ENCODE measurements around the gene SLC25A20. TPM values are rescaled to one million over a fixed set of nuclear protein-coding genes. Genes with fewer than 3 reads are reported as not detected.

SLC25A20 gene, protein sequence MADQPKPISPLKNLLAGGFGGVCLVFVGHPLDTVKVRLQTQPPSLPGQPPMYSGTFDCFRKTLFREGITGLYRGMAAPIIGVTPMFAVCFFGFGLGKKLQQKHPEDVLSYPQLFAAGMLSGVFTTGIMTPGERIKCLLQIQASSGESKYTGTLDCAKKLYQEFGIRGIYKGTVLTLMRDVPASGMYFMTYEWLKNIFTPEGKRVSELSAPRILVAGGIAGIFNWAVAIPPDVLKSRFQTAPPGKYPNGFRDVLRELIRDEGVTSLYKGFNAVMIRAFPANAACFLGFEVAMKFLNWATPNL
- 10 to 100 TPM; 23.6 to 29.3 TPM for total RNA-seq

DNA sequence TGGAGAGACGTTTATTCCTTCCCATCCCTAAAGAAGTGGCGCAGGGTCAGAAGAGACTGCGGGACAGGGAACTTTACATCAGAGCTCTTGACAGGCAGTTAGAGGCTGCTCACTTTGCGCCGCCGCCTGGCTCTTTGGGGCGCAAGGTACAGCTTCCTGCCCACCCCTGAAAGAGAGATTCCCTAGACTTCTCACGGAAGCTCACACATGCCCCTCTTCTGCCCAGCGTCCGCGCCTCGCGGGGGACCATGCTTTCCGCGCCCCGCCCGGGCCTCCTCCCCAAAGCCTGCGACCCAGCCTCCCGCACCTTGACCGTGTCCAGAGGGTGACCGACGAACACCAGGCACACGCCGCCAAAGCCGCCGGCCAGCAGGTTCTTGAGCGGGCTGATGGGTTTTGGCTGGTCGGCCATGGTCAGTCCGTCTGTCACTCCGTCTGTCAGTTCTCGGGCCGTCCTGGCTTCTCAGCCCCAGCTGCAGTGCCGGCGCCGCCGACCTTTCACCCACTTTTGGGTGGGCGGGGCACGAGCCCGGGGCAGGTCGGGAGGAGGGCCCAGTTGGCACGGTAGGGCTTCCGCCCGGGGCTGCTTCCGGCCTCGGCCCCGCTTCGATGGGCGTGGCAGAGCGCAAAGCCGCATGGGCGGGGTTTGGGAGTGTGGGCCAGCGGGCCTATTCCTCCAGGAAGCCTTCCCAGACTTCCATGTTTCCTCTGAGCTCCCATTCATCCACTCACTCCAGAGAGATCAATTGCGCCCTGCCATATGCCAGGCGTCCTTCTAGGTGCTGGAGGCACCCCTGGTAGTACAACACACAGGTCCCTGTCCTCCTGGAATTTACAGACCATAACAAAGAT lies at the start of gene SLC25A20:
Gene SLC25A20, minus strand, starts transcription at position 500 of the 852 bp plus-strand sequence. Its CDS starts 88 bp downstream, at position 412.
- DNase-seq (peak; percentile 95 to 97), ATAC-seq (replicated peaks in 1 of 2) (peak; percentile 98)
- no peaks in the 10 kb centered on the region for H3K9me3 Mint-ChIP-seq
- H3K4me1 Mint-ChIP-seq (ENCODE audit: low read depth) = peaks cover 41% of the 10 kb centered on the region
- H3K4me3 Mint-ChIP-seq = peak within 1 kb of the TSS; percentile 94 to 98
- H3K27me3 Mint-ChIP-seq (ENCODE audit: low read depth) = no peaks in the 10 kb centered on the region
- peak within 1 kb of the TSS; percentile 84 for H3K27ac Mint-ChIP-seq
- peaks cover 0 to 6% of the 10 kb centered on the region in 2 donors for H3K36me3 Mint-ChIP-seq (ENCODE audit: insufficient read depth in 2 of 2)

DNA sequence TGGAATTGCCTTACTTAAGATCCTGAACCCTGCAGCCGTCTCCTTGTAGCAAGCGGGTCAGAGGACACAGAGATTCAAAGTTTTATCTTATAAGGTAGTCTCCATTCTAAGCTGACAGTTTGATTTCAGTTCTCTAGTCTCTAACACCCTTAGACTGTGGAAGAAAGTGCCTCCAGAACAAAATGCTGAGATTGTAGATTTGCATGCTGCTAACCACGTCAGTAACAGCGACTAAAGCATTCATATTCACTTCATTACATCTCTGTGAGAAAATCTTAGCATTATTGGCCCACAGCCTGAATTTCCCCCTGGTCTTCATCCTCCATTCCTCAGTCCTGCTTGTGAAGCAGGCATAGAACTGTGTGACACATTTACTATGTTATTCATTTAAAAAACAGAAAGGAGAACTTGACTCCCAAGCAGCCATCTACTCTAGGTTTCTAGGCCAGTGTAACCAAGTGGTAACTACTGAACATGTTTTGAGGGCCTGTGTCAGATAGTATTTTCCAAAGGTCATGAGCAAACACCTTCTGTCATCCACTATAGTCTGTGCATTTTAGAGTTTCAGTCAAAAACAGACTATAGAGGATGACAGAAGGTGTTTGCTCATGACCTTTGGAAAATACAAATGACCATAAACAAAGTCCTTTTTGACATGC lies 47.3 kb upstream of the SLC25A20 start:
- peak in 1 of 2 donors; percentile 57 for ATAC-seq (replicated peaks in 1 of 2)
- H3K36me3 Mint-ChIP-seq (ENCODE audit: insufficient read depth in 2 of 2) = peaks cover 2 to 9% of the 10 kb centered on the region in 2 donors
- H3K4me3 Mint-ChIP-seq = peak overlapping the region in 1 of 2 donors; percentile 65

DNA sequence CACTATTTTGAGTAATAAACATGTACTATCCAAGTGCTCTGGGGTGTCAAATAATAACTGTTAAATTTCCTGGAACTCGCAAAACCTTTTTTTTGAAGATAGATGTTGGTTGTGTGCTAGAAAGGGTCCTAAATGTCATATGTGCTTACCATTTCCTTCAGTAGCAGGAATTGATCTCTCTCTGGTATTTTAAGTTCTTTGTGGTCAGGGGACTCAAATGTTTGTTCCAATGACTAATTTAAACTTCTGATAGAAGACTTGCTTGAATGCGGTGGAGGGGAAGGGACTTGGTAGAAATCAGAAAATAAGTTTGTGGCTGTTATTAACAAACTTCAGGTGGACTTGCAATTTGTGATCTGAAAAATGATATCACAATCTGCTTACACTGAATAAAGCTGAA lies 46.8 kb upstream of the SLC25A20 start:
- no peaks in the 10 kb centered on the region for H3K27me3 Mint-ChIP-seq (ENCODE audit: low read depth)
- H3K9me3 Mint-ChIP-seq = no peaks in the 10 kb centered on the region
- DNase-seq (no peak), ATAC-seq (replicated peaks in 1 of 2) (peak in 1 of 2 donors; percentile 38)
- H3K36me3 Mint-ChIP-seq (ENCODE audit: insufficient read depth in 2 of 2) = peaks cover 2 to 9% of the 10 kb centered on the region in 2 donors
- H3K4me1 Mint-ChIP-seq (ENCODE audit: low read depth) = peaks cover 24% of the 10 kb centered on the region
- H3K27ac Mint-ChIP-seq = peak overlapping the region; percentile 94
- peak overlapping the region in 1 of 2 donors; percentile 65 for H3K4me3 Mint-ChIP-seq

More for the DNA sequence above, 47.3 kb upstream of the SLC25A20 start:
- DNase-seq = no peak
- no peaks in the 10 kb centered on the region for H3K27me3 Mint-ChIP-seq (ENCODE audit: low read depth)
- H3K9me3 Mint-ChIP-seq = no peaks in the 10 kb centered on the region
- H3K4me1 Mint-ChIP-seq (ENCODE audit: low read depth) = peaks cover 24% of the 10 kb centered on the region
- peak overlapping the region; percentile 94 for H3K27ac Mint-ChIP-seq

DNA sequence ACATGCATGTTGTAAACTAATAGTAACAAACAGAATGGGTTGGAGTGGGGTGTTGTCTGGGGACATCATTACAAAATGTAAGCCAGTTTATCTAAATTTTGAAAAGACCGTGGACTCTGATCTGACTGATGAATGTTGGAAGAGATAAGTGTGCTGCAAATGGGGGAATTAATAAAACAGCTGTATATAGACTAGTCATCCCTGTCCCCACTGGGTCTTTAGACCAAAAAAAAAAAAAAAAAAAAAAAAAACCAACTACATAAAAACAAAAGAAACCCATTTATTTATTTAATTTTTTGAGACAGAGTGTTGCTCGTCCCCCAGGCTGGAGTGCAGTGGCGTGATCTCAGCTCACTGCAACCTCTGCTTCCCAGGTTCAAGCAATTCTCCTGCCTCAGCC lies 40.0 kb upstream of the SLC25A20 start:
- Mint-ChIP-seq H3K27ac (peak overlapping the region; percentile 98), H3K36me3 (ENCODE audit: insufficient read depth in 2 of 2) (peaks cover 7 to 30% of the 10 kb centered on the region in 2 donors), H3K9me3 (no peaks in the 10 kb centered on the region), H3K4me1 (ENCODE audit: low read depth) (peaks cover 45% of the 10 kb centered on the region), H3K4me3 (no peak overlapping the region), H3K27me3 (ENCODE audit: low read depth) (no peaks in the 10 kb centered on the region)
- ATAC-seq (replicated peaks in 1 of 2) (no peak), DNase-seq (no peak)

DNA sequence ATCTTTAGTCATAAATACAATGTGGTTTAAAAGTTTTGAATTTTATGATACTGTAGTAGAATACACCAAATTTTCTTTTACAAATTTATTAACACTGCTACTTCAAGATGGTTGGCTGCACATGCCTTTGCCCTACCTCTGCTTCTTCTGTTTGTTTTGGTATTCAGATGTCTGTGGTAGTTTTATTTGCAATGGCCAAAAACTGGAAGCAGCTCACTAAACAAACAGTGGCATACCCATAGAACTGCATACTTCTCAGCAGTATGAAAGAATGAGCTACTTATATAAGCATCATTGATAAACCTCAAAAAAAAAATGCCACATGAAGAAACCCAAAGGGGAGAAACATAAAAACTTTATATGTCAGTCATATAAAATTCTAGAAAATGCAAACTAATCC lies 39.5 kb upstream of the SLC25A20 start:
- Mint-ChIP-seq H3K36me3 (ENCODE audit: insufficient read depth in 2 of 2) (peaks cover 7 to 32% of the 10 kb centered on the region in 2 donors), H3K9me3 (no peaks in the 10 kb centered on the region), H3K27ac (peak overlapping the region; percentile 98), H3K4me1 (ENCODE audit: low read depth) (peaks cover 42% of the 10 kb centered on the region), H3K4me3 (no peak overlapping the region), H3K27me3 (ENCODE audit: low read depth) (no peaks in the 10 kb centered on the region)
- ATAC-seq (replicated peaks in 1 of 2) (no peak), DNase-seq (no peak)

DNA sequence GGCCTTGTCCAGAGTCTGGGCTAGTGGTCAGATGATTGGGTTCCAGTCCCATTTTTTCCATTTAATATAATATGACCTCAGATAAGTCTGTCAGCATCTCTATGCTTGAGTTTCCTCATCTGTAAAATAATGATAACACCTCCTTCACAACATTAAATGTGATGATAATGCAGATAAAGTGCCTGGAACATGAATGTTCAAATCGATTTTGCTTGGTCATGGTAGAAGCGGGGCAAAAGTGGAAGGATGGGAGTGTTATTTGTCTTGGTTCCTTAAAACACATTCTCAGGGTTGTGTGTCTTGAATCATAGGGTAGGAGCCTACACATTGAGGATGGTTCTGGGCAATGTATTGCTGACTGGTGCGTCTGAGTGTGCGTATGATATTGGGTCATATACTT lies 36.8 kb upstream of the SLC25A20 start:
- H3K27ac Mint-ChIP-seq = peak overlapping the region; percentile 15
- DNase-seq = no peak
- peaks cover 0 to 2% of the 10 kb centered on the region in 2 donors for H3K9me3 Mint-ChIP-seq
- no peaks in the 10 kb centered on the region for H3K27me3 Mint-ChIP-seq (ENCODE audit: low read depth)
- peaks cover 13 to 43% of the 10 kb centered on the region in 2 donors for H3K36me3 Mint-ChIP-seq (ENCODE audit: insufficient read depth in 2 of 2)
- H3K4me3 Mint-ChIP-seq = no peak overlapping the region
- ATAC-seq (replicated peaks in 1 of 2) = no peak
- H3K4me1 Mint-ChIP-seq (ENCODE audit: low read depth) = peaks cover 63% of the 10 kb centered on the region

DNA sequence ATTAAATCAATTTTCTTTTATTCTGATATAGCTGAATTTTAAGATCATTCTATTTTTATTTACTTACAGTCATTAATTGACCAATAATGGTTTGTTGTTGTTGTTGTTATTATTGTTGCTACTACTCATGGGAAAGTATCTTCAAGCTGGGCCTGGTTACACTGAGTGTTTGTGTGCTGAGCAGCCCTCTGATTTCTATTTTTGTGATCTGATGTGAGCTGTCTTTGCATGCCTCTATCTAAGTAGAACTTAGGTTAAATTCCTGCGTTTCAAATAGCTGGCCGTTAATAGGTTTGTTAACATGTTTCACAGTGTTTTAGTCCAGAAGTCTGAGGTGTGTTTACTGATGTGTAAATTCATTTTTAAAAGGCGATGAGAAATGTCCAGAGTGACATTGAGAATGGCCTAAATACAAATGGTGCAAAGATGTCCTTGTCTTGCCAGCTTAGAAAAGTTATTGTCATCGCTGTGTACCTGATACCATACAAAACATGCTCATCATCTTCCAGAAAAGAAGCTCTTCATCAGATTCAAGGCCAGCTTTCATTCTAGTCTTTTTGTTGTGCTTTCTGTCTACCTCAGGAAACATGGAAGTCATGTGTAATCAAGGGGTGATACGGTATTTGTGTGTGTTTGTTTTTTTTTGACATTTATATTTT lies 35.8 kb upstream of the SLC25A20 start:
- Mint-ChIP-seq H3K27ac (peak overlapping the region; percentile 77), H3K27me3 (ENCODE audit: low read depth) (no peaks in the 10 kb centered on the region), H3K4me3 (no peak overlapping the region), H3K36me3 (ENCODE audit: insufficient read depth in 2 of 2) (peaks cover 17 to 49% of the 10 kb centered on the region in 2 donors), H3K9me3 (peaks cover 0 to 2% of the 10 kb centered on the region in 2 donors), H3K4me1 (ENCODE audit: low read depth) (peaks cover 73% of the 10 kb centered on the region)
- DNase-seq (no peak), ATAC-seq (replicated peaks in 1 of 2) (no peak)

DNA sequence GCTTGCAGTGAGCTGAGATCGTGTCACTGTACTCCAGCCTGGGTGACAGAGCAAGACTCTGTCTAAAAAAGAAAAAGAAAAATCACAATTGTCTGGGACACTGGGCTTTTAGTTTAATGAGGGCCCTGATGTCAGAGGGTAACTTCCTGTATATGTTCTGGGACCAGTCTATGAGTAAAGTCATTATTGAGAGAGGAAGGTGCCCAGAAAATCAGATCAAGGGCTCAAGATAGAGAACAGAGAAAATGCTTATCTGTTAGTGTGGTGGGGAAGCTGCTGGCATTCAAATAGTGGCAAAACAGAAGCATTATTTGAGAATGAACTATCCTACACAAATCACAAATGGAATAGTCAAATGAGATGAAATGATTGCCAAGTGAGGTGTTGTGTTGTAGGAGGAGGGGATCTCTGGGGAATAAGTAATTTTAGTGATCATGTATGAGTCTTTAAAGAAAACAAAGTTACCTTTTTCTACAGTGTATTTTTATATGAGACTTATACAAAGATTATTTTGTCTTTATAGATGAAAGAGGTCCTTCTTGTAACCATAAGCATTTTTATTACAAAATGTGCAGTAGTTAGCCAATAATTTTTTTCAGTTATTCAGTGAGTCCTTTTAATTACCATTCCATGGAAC lies 33.4 kb upstream of the SLC25A20 start:
- no peaks in the 10 kb centered on the region for H3K27me3 Mint-ChIP-seq (ENCODE audit: low read depth)
- peaks cover 21 to 56% of the 10 kb centered on the region in 2 donors for H3K36me3 Mint-ChIP-seq (ENCODE audit: insufficient read depth in 2 of 2)
- H3K4me3 Mint-ChIP-seq = peak overlapping the region; percentile 11 to 33
- ATAC-seq (replicated peaks in 1 of 2) = peak; percentile 22 to 47
- peaks cover 82% of the 10 kb centered on the region for H3K4me1 Mint-ChIP-seq (ENCODE audit: low read depth)
- peak overlapping the region; percentile 36 for H3K27ac Mint-ChIP-seq
- H3K9me3 Mint-ChIP-seq = peaks cover 0 to 2% of the 10 kb centered on the region in 2 donors
- no peak for DNase-seq

DNA sequence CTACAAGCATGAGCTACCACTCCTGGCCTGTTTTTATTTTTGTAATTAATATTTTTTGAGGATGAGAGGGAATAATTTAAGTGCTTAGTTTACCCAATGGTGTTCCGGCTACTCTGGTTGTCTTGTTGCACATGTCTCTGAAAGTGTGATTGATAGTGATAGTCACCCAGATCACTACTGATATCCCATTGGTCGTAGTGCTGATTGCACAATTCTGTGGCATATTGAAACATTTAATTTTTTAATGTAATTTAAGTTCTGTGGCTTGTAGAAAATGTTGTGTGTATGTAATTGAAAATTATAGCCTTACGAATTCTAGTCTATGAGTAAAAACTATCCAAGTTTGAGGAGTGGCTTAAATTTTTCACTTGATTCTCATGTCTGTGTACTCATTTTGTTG lies 31.9 kb upstream of the SLC25A20 start:
- Mint-ChIP-seq H3K9me3 (peaks cover 0 to 2% of the 10 kb centered on the region in 2 donors), H3K4me1 (ENCODE audit: low read depth) (peaks cover 91% of the 10 kb centered on the region), H3K36me3 (ENCODE audit: insufficient read depth in 2 of 2) (peaks cover 27 to 60% of the 10 kb centered on the region in 2 donors), H3K27me3 (ENCODE audit: low read depth) (no peaks in the 10 kb centered on the region), H3K4me3 (peak overlapping the region in 1 of 2 donors; percentile 2), H3K27ac (no peak overlapping the region)
- DNase-seq (no peak), ATAC-seq (replicated peaks in 1 of 2) (no peak)

DNA sequence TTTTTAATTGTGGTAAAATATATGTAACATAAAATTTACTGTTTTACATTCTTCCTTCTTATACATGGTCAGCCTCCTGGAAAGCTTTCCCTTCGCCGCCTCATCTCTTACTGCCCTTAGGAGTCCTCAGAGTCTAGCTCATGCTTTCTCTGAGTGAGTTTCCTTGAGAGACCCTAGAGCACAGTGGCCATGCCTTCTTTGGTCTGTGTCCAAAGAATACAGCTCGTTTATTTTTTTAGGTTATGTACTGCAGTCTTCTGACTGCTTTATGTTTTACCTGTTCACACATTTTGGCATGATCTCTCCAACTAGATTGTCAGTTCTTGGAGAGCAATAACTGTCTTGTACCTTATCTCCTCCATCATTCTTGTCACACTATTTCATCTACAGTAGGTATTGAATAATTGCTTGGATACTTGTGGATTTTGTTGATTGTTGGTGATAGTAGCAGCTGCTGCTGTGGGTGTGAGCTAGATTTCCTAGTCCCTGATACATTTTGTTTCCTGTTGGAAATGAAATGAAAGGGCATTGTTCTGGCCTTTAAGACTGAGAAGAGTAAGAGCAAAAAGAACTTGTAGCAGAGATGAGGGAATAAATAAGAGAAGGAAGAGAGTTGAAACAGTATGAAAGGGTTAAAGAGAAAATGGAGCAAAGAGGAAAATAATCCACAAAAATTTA lies 30.8 kb upstream of the SLC25A20 start:
- ATAC-seq (replicated peaks in 1 of 2) (no peak), DNase-seq (no peak)
- peaks cover 27 to 57% of the 10 kb centered on the region in 2 donors for H3K36me3 Mint-ChIP-seq (ENCODE audit: insufficient read depth in 2 of 2)
- peak overlapping the region; percentile 52 to 78 for H3K4me3 Mint-ChIP-seq
- H3K4me1 Mint-ChIP-seq (ENCODE audit: low read depth) = peaks cover 91% of the 10 kb centered on the region
- H3K9me3 Mint-ChIP-seq = peaks cover 0 to 2% of the 10 kb centered on the region in 2 donors
- H3K27me3 Mint-ChIP-seq (ENCODE audit: low read depth) = no peaks in the 10 kb centered on the region
- peak overlapping the region; percentile 89 for H3K27ac Mint-ChIP-seq

DNA sequence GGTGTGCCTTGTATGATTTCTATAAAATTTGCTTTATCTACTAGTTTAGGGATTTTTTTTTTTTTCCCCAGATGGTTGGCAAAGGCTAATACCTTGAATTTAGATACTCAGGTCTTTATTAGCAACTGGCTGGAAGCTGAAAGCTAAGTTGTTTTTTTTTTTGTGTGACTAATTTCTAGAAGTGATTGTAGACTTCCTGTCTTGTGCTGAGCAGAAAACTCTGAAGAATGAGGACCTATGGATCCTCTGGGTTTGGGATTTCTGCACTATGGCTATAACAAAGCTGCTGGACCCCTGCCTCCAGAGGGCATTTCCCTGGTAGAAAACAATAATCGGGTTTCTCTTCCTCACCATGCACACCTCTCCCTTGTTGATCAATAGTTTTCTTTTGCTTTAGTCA lies 30.0 kb upstream of the SLC25A20 start:
- ATAC-seq (replicated peaks in 1 of 2) (peak; percentile 34 to 35), DNase-seq (no peak)
- Mint-ChIP-seq H3K9me3 (peaks cover 0 to 2% of the 10 kb centered on the region in 2 donors), H3K4me3 (peak overlapping the region; percentile 62 to 81), H3K36me3 (ENCODE audit: insufficient read depth in 2 of 2) (peaks cover 25 to 52% of the 10 kb centered on the region in 2 donors), H3K27ac (peak overlapping the region; percentile 89), H3K4me1 (ENCODE audit: low read depth) (peaks cover 84% of the 10 kb centered on the region), H3K27me3 (ENCODE audit: low read depth) (no peaks in the 10 kb centered on the region)

All from activated T-cell treated with anti-CD3 and anti-CD28 coated beads, Interleukin-2, amount 50 U/mL, for 72 hours (primary cell).